OCI-LY1 (cell line): ENCODE results near the gene NCAPD2.

Source experiments
- H2AFZ ChIP-seq: fragments of 200-600 bp; sonication (generic), shearing (Covaris generic); 2 replicates; pipeline ENCODE4 v1.6.0; 2014; ENCODE audit warnings: antibody characterized with exemption, mild to moderate bottlenecking, low read length
- H3F3A ChIP-seq: fragments of 200-600 bp; sonication (generic), shearing (Covaris generic); 2 replicates; pipeline ENCODE4 v1.6.0; 2014; ENCODE audit warnings: mild to moderate bottlenecking, antibody characterized with exemption, low read length, moderate library complexity; ENCODE audit not compliant: insufficient read depth
- H3K27ac ChIP-seq: fragments of 200-600 bp; sonication (generic); 2 replicates; pipeline ENCODE4 v1.5.1; 2014; ENCODE audit warnings: low read length, mixed run types, mild to moderate bottlenecking, low read depth; ENCODE audit not compliant: poor library complexity, severe bottlenecking
- H3K27me3 ChIP-seq: fragments of 200-600 bp; sonication (generic); 2 replicates; pipeline ENCODE4 v1.6.0; 2014; ENCODE audit warnings: antibody characterized with exemption, mild to moderate bottlenecking, low read length, moderate library complexity; ENCODE audit not compliant: insufficient read depth
- H3K36me3 ChIP-seq: fragments of 200-600 bp; sonication (generic); 2 replicates; pipeline ENCODE4 v1.6.1; 2014; ENCODE audit warnings: mild to moderate bottlenecking, antibody characterized with exemption, low read length, moderate library complexity, mixed read lengths; ENCODE audit not compliant: insufficient read depth
- H3K4me1 ChIP-seq: fragments of 200-600 bp; sonication (generic); 2 replicates; pipeline ENCODE4 v1.5.1; 2014; ENCODE audit warnings: mild to moderate bottlenecking, low read length, moderate library complexity; ENCODE audit not compliant: insufficient read depth, severe bottlenecking
- H3K4me2 ChIP-seq: fragments of 200-600 bp; sonication (generic), shearing (Covaris generic); 2 replicates; pipeline ENCODE4 v1.6.1; 2014; ENCODE audit warnings: low read length
- H3K4me3 ChIP-seq: fragments of 200-600 bp; sonication (generic); 2 replicates; pipeline ENCODE4 v1.5.1; 2014; ENCODE audit warnings: low read length, low read depth, mild to moderate bottlenecking, mixed read lengths; ENCODE audit not compliant: poor library complexity, severe bottlenecking
- H3K79me2 ChIP-seq: fragments of 200-600 bp; shearing (Covaris generic); 2 replicates; pipeline ENCODE4 v1.6.1; 2016; ENCODE audit warnings: mixed run types, low read length, mixed read lengths; ENCODE audit not compliant: insufficient read depth
- H3K9ac ChIP-seq: fragments of 200-600 bp; sonication (generic), shearing (Covaris generic); 2 replicates; pipeline ENCODE4 v1.6.1; 2014; ENCODE audit warnings: mild to moderate bottlenecking, low read length, mixed read lengths
- H3K9me2 ChIP-seq: fragments of 200-600 bp; sonication (generic), shearing (Covaris generic); 2 replicates; pipeline ENCODE4 v1.6.1; 2014; ENCODE audit warnings: low read depth, mild to moderate bottlenecking, low read length, mixed read lengths
- H3K9me3 ChIP-seq: fragments of 200-600 bp; shearing (Covaris generic); 2 replicates; pipeline ENCODE4 v1.6.1; 2014; ENCODE audit warnings: low read length, mixed read lengths
- H4K20me1 ChIP-seq: fragments of 200-600 bp; sonication (generic), shearing (Covaris generic); 2 replicates; pipeline ENCODE4 v1.6.0; 2016; ENCODE audit warnings: mild to moderate bottlenecking, low read length; ENCODE audit not compliant: insufficient read depth
- CTCF ChIP-seq: fragments of 200-600 bp; sonication (generic), shearing (Covaris generic); IDR thresholded peaks from 2 replicates; pipeline ENCODE4 v1.5.1; 2017; ENCODE audit warnings: mild to moderate bottlenecking, antibody characterized with exemption, low read length, moderate library complexity, mixed read lengths
- EZH2 ChIP-seq: fragments of 200-600 bp; sonication (generic), shearing (Covaris generic); IDR thresholded peaks from 2 replicates; pipeline ENCODE4 v1.8.0; 2017; ENCODE audit warnings: borderline replicate concordance, mixed run types, mild to moderate bottlenecking, antibody characterized with exemption, low read length, moderate library complexity, mixed read lengths

NCAPD2 gene

GRCh38 chr12:6493497-6494257 is at the start of gene NCAPD2:
Gene NCAPD2, plus strand, starts transcription at chr12:6494102. Its CDS starts 997 bp downstream, at chr12:6495099.
- Histone ChIP-seq H4K20me1 (no peaks in the 10 kb centered on the region), H3K9me3 (no peaks in the 10 kb centered on the region), H3K79me2 (peaks cover 29% of the 10 kb centered on the region), H3K4me1 (peaks cover 37% of the 10 kb centered on the region), H3K27me3 (no peaks in the 10 kb centered on the region), H3K36me3 (peaks cover 52% of the 10 kb centered on the region), H3K9ac (peak within 1 kb of the TSS; percentile 96), H3K27ac (peak within 1 kb of the TSS; percentile 96), H3K4me2 (peak within 1 kb of the TSS; percentile 79), H2AFZ (no peak within 1 kb of the TSS), H3K4me3 (peak within 1 kb of the TSS; percentile 94), H3K9me2 (no peaks in the 10 kb centered on the region), H3F3A (no peaks in the 10 kb centered on the region)
- TF ChIP-seq CTCF (peak; percentile 27; the same call in 1 of the 2 replicates), EZH2 (no peak)

- Histone ChIP-seq H3K4me3 (peak within 1 kb of the TSS; percentile 92), H3K9ac (peak within 1 kb of the TSS; percentile 98), H2AFZ (no peak within 1 kb of the TSS), H3K4me1 (peaks cover 73% of the 10 kb centered on the region), H3K9me3 (no peaks in the 10 kb centered on the region), H3K79me2 (peaks cover 8% of the 10 kb centered on the region), H3K27me3 (no peaks in the 10 kb centered on the region), H3K4me2 (peak within 1 kb of the TSS; percentile 92), H3K9me2 (no peaks in the 10 kb centered on the region), H3F3A (no peaks in the 10 kb centered on the region), H3K36me3 (peaks cover 24% of the 10 kb centered on the region; the same call in 1 of the 2 replicates), H4K20me1 (no peaks in the 10 kb centered on the region), H3K27ac (peak within 1 kb of the TSS; percentile 99)
- TF ChIP-seq EZH2 (no peak), CTCF (no peak)
These were observed 48.9 kb upstream of the NCAPD2 start, which contains the start of gene CD27 for GRCh38 chr12:6444704-6445688. Gene CD27, plus strand, starts transcription at chr12:6444955. Its CDS starts 141 bp downstream, at chr12:6445096.

- H4K20me1 ChIP-seq: no peaks in the 10 kb centered on the region
- H3K4me1 ChIP-seq: peaks cover 67% of the 10 kb centered on the region
- H3K9me2 ChIP-seq: no peaks in the 10 kb centered on the region
- TF ChIP-seq EZH2: no peak
- no peak for TF ChIP-seq CTCF
- peak overlapping the region; percentile 99 for H3K27ac ChIP-seq
- H3K9me3 ChIP-seq: no peaks in the 10 kb centered on the region
- peak overlapping the region; percentile 57 for H3K4me3 ChIP-seq
- peak overlapping the region; percentile 74 for H3K9ac ChIP-seq
- peaks cover 64% of the 10 kb centered on the region; the same call in 1 of the 2 replicates for H3K36me3 ChIP-seq
- peaks cover 7% of the 10 kb centered on the region; the same call in 1 of the 2 replicates for H3K79me2 ChIP-seq
- H2AFZ ChIP-seq: no peak overlapping the region
- H3K27me3 ChIP-seq: no peaks in the 10 kb centered on the region
- no peaks in the 10 kb centered on the region for H3F3A ChIP-seq
- peak overlapping the region; percentile 68 for H3K4me2 ChIP-seq
These were observed 43.6 kb upstream of the NCAPD2 start for GRCh38 chr12:6450091-6450868.
